Measurements from ENCODE around the gene SLC19A1. TPM values are rescaled to one million over a fixed set of nuclear protein-coding genes. Genes with fewer than 3 reads are reported as not detected.

The SLC19A1 gene
- total RNA-seq, 4 donors from 2014 or later, result 6.5 to 18.3 (median 8.1) TPM

GRCh38 chr21:45575993-45576837 lies 34.0 kb upstream of the SLC19A1 start:
- TF ChIP-seq, protein P1, sequence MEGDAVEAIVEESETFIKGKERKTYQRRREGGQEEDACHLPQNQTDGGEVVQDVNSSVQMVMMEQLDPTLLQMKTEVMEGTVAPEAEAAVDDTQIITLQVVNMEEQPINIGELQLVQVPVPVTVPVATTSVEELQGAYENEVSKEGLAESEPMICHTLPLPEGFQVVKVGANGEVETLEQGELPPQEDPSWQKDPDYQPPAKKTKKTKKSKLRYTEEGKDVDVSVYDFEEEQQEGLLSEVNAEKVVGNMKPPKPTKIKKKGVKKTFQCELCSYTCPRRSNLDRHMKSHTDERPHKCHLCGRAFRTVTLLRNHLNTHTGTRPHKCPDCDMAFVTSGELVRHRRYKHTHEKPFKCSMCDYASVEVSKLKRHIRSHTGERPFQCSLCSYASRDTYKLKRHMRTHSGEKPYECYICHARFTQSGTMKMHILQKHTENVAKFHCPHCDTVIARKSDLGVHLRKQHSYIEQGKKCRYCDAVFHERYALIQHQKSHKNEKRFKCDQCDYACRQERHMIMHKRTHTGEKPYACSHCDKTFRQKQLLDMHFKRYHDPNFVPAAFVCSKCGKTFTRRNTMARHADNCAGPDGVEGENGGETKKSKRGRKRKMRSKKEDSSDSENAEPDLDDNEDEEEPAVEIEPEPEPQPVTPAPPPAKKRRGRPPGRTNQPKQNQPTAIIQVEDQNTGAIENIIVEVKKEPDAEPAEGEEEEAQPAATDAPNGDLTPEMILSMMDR (IDR thresholded peaks at IDR 0.05; ENCODE audit: low read depth), result no peak

- TF ChIP-seq, protein P1 (IDR thresholded peaks at IDR 0.05; ENCODE audit: low read depth), result no peak
Observed at GRCh38 chr21:45575304-45575992, 33.2 kb upstream of the SLC19A1 start.

- TF ChIP-seq, protein P1 (IDR thresholded peaks at IDR 0.05; ENCODE audit: low read depth), result no peak
Observed at GRCh38 chr21:45574691-45575090, 32.5 kb upstream of the SLC19A1 start.

DNA sequence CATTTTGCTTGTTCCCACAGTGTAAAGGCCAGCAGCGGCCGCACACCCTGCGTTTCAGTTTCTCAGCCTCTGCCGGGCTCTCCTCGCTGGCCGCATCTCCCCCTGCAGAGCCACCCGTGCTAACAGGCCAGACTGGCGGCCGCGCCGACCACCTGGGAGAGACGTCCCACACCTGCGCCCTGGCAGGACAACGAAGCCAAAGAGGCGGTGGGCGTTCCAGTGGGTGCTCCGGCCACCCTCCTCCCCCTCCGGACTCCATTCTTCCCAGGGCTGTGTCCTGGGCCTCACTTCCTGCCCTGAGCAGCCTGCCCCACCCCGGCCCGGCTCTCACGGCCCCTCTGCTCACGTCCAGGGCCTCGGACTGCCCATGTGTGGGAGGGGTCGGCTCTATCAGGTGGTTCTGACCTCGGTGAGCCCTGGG lies 31.9 kb upstream of the SLC19A1 start:
- TF ChIP-seq, protein P1 (IDR thresholded peaks at IDR 0.05; ENCODE audit: low read depth), result no peak

DNA sequence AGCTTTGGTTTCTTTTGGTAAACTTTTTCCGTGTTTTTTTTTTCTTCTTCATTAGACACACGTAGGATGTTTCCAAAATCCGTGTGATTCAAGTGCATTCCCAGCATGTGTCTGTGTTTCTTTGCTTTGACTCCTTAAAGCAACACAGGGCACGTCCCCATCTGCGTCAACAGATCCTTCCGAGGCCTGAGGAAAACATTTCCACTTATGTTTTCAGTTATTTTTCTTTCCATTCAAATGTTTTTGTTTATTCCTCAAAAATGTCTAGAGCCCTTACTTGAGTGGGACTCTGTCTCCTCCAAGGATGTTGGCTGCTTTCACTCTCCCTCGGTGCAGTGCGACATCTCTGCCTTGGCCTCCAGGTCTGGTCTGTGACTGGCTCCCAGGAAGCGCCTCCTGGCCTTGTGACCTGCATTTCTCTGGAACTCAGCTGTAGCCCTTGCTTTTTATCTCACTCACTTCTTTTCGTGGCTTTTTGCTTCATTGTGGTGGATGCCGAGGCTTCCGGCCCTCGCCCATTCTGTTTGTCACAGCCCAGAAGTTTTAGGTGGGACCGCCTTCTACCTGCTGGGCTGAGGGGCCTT lies 31.3 kb upstream of the SLC19A1 start:
- TF ChIP-seq, protein P1 (IDR thresholded peaks at IDR 0.05; ENCODE audit: low read depth), result no peak

DNA sequence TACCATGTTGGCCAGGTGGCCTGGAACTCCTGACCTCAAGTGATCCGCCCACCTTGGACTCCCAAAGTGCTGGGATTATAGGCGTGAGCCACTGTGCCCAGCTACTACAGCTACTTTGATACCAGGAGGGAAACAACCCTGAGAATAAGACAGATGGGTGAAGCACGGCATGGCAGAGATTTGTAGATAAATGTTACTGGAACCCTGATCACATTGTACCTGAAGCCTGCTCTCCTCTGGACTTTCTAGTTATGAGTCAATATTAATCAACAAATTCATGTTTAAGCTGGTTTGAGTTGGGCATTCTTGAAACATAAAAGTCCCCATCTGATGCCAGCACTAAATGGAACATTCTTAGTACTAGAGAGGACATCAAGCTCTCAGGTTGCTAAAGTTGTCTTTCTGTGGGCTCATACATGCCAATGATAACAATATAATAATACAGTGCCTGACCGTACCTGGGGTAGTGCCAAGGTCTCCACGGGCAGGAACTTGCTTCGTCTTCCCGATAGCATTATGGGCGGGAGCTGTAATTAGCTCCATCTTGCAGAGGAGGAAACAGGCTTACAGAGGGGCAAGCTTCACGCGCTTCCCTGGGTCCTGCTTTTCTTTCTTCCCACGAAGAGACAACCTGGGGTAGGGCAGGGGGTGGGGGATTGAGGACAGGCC lies 30.7 kb upstream of the SLC19A1 start:
- TF ChIP-seq, protein P1 (IDR thresholded peaks at IDR 0.05; ENCODE audit: low read depth), result no peak

Data from subcutaneous adipose tissue (tissue), 4 donors.